ENCODE measurements around the gene PGGHG. TPM values are rescaled to one million over a fixed set of nuclear protein-coding genes. Genes with fewer than 3 reads are reported as not detected.
"Not testable (repeated sequence)": the region's sequence is repeated elsewhere in the genome, so short reads cannot be mapped to it uniquely, and the experiment has no call there.

PGGHG gene
- total RNA-seq, 1 donor from 2014 or later: 2.6 TPM

GRCh38 chr11:324593-325517 lies 35.9 kb downstream of the PGGHG start:
- H3K27ac ChIP-seq (ENCODE audit: low read depth, low read length): peak overlapping the region; percentile 88
- not testable (repeated sequence) for H3K9me3 ChIP-seq (ENCODE audit: control insufficient read depth in 3 of 3, low read length in 3 of 3); H3K9ac ChIP-seq (ENCODE audit: low read depth in 1 of 3, low read length in 3 of 3); H3K36me3 ChIP-seq (ENCODE audit: control insufficient read depth in 3 of 3, insufficient read depth in 3 of 3, low read length in 3 of 3)
- H3K4me1 ChIP-seq (ENCODE audit: control insufficient read depth in 3 of 3, insufficient read depth in 3 of 3, low read length in 3 of 3): peaks cover 28 to 29% (median 29%) of the 10 kb centered on the region in 3 donors
- H3K27me3 ChIP-seq (ENCODE audit: control insufficient read depth in 3 of 3, insufficient read depth in 3 of 3, low read length in 3 of 3): peaks cover 0 to 25% (median 3%) of the 10 kb centered on the region in 3 donors
- peak overlapping the region in 1 of 3 donors; percentile 23 for H3K4me3 ChIP-seq (ENCODE audit: low read length in 3 of 3)

GRCh38 chr11:325796-326591 lies 37.1 kb downstream of the PGGHG start:
- Histone ChIP-seq H3K9me3 (ENCODE audit: control insufficient read depth in 3 of 3, low read length in 3 of 3) (no peaks in the 10 kb centered on the region), H3K4me3 (ENCODE audit: low read length in 3 of 3) (peak overlapping the region in 1 of 3 donors; percentile 41), H3K36me3 (ENCODE audit: control insufficient read depth in 3 of 3, insufficient read depth in 3 of 3, low read length in 3 of 3) (no peaks in the 10 kb centered on the region), H3K4me1 (ENCODE audit: control insufficient read depth in 3 of 3, insufficient read depth in 3 of 3, low read length in 3 of 3) (peaks cover 21 to 29% (median 29%) of the 10 kb centered on the region in 3 donors), H3K27ac (ENCODE audit: low read depth, low read length) (peak overlapping the region; percentile 88), H3K27me3 (ENCODE audit: control insufficient read depth in 3 of 3, insufficient read depth in 3 of 3, low read length in 3 of 3) (peaks cover 0 to 19% (median 3%) of the 10 kb centered on the region in 3 donors), H3K9ac (ENCODE audit: low read depth in 1 of 3, low read length in 3 of 3) (peak overlapping the region; percentile 23 to 65 (median 54))

GRCh38 chr11:326592-326841 lies 37.6 kb downstream of the PGGHG start:
- peak overlapping the region in 1 of 3 donors; percentile 41 for H3K4me3 ChIP-seq (ENCODE audit: low read length in 3 of 3)
- H3K36me3 ChIP-seq (ENCODE audit: control insufficient read depth in 3 of 3, insufficient read depth in 3 of 3, low read length in 3 of 3): no peaks in the 10 kb centered on the region
- H3K4me1 ChIP-seq (ENCODE audit: control insufficient read depth in 3 of 3, insufficient read depth in 3 of 3, low read length in 3 of 3): peaks cover 21 to 29% (median 29%) of the 10 kb centered on the region in 3 donors
- H3K27me3 ChIP-seq (ENCODE audit: control insufficient read depth in 3 of 3, insufficient read depth in 3 of 3, low read length in 3 of 3): peaks cover 0 to 22% (median 3%) of the 10 kb centered on the region in 3 donors
- H3K27ac ChIP-seq (ENCODE audit: low read depth, low read length): peak overlapping the region; percentile 88
- H3K9me3 ChIP-seq (ENCODE audit: control insufficient read depth in 3 of 3, low read length in 3 of 3): no peaks in the 10 kb centered on the region
- peak overlapping the region; percentile 23 to 65 (median 54) for H3K9ac ChIP-seq (ENCODE audit: low read depth in 1 of 3, low read length in 3 of 3)

GRCh38 chr11:326842-327580 lies 38.1 kb downstream of the PGGHG start:
- Histone ChIP-seq H3K36me3 (ENCODE audit: control insufficient read depth in 3 of 3, insufficient read depth in 3 of 3, low read length in 3 of 3) (no peaks in the 10 kb centered on the region), H3K9ac (ENCODE audit: low read depth in 1 of 3, low read length in 3 of 3) (peak overlapping the region; percentile 39 to 65 (median 54)), H3K27ac (ENCODE audit: low read depth, low read length) (peak overlapping the region; percentile 88), H3K9me3 (ENCODE audit: control insufficient read depth in 3 of 3, low read length in 3 of 3) (no peaks in the 10 kb centered on the region), H3K4me3 (ENCODE audit: low read length in 3 of 3) (peak overlapping the region in 2 of 3 donors; percentile 30 to 41), H3K27me3 (ENCODE audit: control insufficient read depth in 3 of 3, insufficient read depth in 3 of 3, low read length in 3 of 3) (peaks cover 0 to 22% (median 3%) of the 10 kb centered on the region in 3 donors), H3K4me1 (ENCODE audit: control insufficient read depth in 3 of 3, insufficient read depth in 3 of 3, low read length in 3 of 3) (peaks cover 21 to 29% (median 29%) of the 10 kb centered on the region in 3 donors)

- H3K4me3 ChIP-seq (ENCODE audit: low read length in 3 of 3): peak overlapping the region in 2 of 3 donors; percentile 29 to 30
- peak overlapping the region; percentile 39 to 57 (median 54) for H3K9ac ChIP-seq (ENCODE audit: low read depth in 1 of 3, low read length in 3 of 3)
- peaks cover 21 to 29% (median 29%) of the 10 kb centered on the region in 3 donors for H3K4me1 ChIP-seq (ENCODE audit: control insufficient read depth in 3 of 3, insufficient read depth in 3 of 3, low read length in 3 of 3)
- peaks cover 0 to 22% (median 4%) of the 10 kb centered on the region in 3 donors for H3K27me3 ChIP-seq (ENCODE audit: control insufficient read depth in 3 of 3, insufficient read depth in 3 of 3, low read length in 3 of 3)
- peak overlapping the region; percentile 88 for H3K27ac ChIP-seq (ENCODE audit: low read depth, low read length)
- H3K9me3 ChIP-seq (ENCODE audit: control insufficient read depth in 3 of 3, low read length in 3 of 3): no peaks in the 10 kb centered on the region
- H3K36me3 ChIP-seq (ENCODE audit: control insufficient read depth in 3 of 3, insufficient read depth in 3 of 3, low read length in 3 of 3): no peaks in the 10 kb centered on the region
Observed at GRCh38 chr11:327581-327923, 38.6 kb downstream of the PGGHG start.

- Histone ChIP-seq H3K9ac (ENCODE audit: low read depth in 1 of 3, low read length in 3 of 3) (no peak overlapping the region), H3K27ac (ENCODE audit: low read depth, low read length) (no peak overlapping the region), H3K36me3 (ENCODE audit: control insufficient read depth in 3 of 3, insufficient read depth in 3 of 3, low read length in 3 of 3) (no peaks in the 10 kb centered on the region), H3K27me3 (ENCODE audit: control insufficient read depth in 3 of 3, insufficient read depth in 3 of 3, low read length in 3 of 3) (peaks cover 0 to 22% (median 6%) of the 10 kb centered on the region in 3 donors), H3K9me3 (ENCODE audit: control insufficient read depth in 3 of 3, low read length in 3 of 3) (peaks cover 0 to under 1% (median 0%) of the 10 kb centered on the region in 3 donors), H3K4me1 (ENCODE audit: control insufficient read depth in 3 of 3, insufficient read depth in 3 of 3, low read length in 3 of 3) (peaks cover 21 to 29% (median 29%) of the 10 kb centered on the region in 3 donors), H3K4me3 (ENCODE audit: low read length in 3 of 3) (no peak overlapping the region)
Observed at GRCh38 chr11:328012-328411, 39.1 kb downstream of the PGGHG start.

- H3K36me3 ChIP-seq (ENCODE audit: control insufficient read depth in 3 of 3, insufficient read depth in 3 of 3, low read length in 3 of 3); H3K9ac ChIP-seq (ENCODE audit: low read depth in 1 of 3, low read length in 3 of 3); H3K4me3 ChIP-seq (ENCODE audit: low read length in 3 of 3); H3K27ac ChIP-seq (ENCODE audit: low read depth, low read length); H3K9me3 ChIP-seq (ENCODE audit: control insufficient read depth in 3 of 3, low read length in 3 of 3): not testable (repeated sequence)
- Histone ChIP-seq H3K4me1 (ENCODE audit: control insufficient read depth in 3 of 3, insufficient read depth in 3 of 3, low read length in 3 of 3) (peaks cover 21 to 29% (median 29%) of the 10 kb centered on the region in 3 donors), H3K27me3 (ENCODE audit: control insufficient read depth in 3 of 3, insufficient read depth in 3 of 3, low read length in 3 of 3) (peaks cover 0 to 22% (median 6%) of the 10 kb centered on the region in 3 donors)
Observed at GRCh38 chr11:328516-329100, 39.7 kb downstream of the PGGHG start.

GRCh38 chr11:329886-330253 lies 40.9 kb downstream of the PGGHG start:
- Histone ChIP-seq H3K36me3 (ENCODE audit: control insufficient read depth in 3 of 3, insufficient read depth in 3 of 3, low read length in 3 of 3) (no peaks in the 10 kb centered on the region), H3K27ac (ENCODE audit: low read depth, low read length) (no peak overlapping the region), H3K4me1 (ENCODE audit: control insufficient read depth in 3 of 3, insufficient read depth in 3 of 3, low read length in 3 of 3) (peaks cover 22 to 25% (median 22%) of the 10 kb centered on the region in 3 donors), H3K27me3 (ENCODE audit: control insufficient read depth in 3 of 3, insufficient read depth in 3 of 3, low read length in 3 of 3) (peaks cover 0 to 24% (median 6%) of the 10 kb centered on the region in 3 donors), H3K4me3 (ENCODE audit: low read length in 3 of 3) (no peak overlapping the region), H3K9me3 (ENCODE audit: control insufficient read depth in 3 of 3, low read length in 3 of 3) (peaks cover 0 to 2% (median 0%) of the 10 kb centered on the region in 3 donors), H3K9ac (ENCODE audit: low read depth in 1 of 3, low read length in 3 of 3) (no peak overlapping the region)

GRCh38 chr11:330307-330693 lies 41.4 kb downstream of the PGGHG start:
- no peak overlapping the region for H3K9ac ChIP-seq (ENCODE audit: low read depth in 1 of 3, low read length in 3 of 3)
- peaks cover 0 to 22% (median 6%) of the 10 kb centered on the region in 3 donors for H3K27me3 ChIP-seq (ENCODE audit: control insufficient read depth in 3 of 3, insufficient read depth in 3 of 3, low read length in 3 of 3)
- peaks cover 0 to 2% (median 0%) of the 10 kb centered on the region in 3 donors for H3K9me3 ChIP-seq (ENCODE audit: control insufficient read depth in 3 of 3, low read length in 3 of 3)
- H3K4me3 ChIP-seq (ENCODE audit: low read length in 3 of 3): no peak overlapping the region
- H3K4me1 ChIP-seq (ENCODE audit: control insufficient read depth in 3 of 3, insufficient read depth in 3 of 3, low read length in 3 of 3): peaks cover 21 to 24% (median 22%) of the 10 kb centered on the region in 3 donors
- no peaks in the 10 kb centered on the region for H3K36me3 ChIP-seq (ENCODE audit: control insufficient read depth in 3 of 3, insufficient read depth in 3 of 3, low read length in 3 of 3)
- H3K27ac ChIP-seq (ENCODE audit: low read depth, low read length): no peak overlapping the region
